NCI-H128 (cell line): ENCODE results near the gene FTO.

Experiments
- DNase-seq: peaks from one replicate; lab custom pipeline; 2025; ENCODE audit not compliant: unreplicated experiment; lab: John Stamatoyannopoulos, UW

The FTO gene

DNA sequence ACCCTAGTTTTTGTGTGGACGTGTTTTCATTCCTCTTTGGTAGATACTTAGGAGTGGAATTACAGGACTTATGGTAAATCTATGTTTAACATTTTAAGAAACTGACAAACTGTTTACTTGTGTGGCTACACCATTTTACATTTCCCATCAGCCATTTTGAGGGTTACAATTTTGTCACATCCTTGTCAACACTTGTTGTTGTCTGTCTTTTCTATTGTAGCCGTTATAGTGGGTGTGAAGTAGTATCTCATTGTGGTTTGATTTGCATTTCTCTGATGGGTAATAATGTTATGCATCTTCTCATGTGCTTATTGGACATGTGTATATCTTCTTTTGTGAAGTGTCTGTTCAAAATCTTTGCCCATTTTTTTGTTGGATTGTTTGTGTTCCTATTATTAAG, 4.5 kb downstream of the FTO start:
- DNase-seq, result no peak

DNA sequence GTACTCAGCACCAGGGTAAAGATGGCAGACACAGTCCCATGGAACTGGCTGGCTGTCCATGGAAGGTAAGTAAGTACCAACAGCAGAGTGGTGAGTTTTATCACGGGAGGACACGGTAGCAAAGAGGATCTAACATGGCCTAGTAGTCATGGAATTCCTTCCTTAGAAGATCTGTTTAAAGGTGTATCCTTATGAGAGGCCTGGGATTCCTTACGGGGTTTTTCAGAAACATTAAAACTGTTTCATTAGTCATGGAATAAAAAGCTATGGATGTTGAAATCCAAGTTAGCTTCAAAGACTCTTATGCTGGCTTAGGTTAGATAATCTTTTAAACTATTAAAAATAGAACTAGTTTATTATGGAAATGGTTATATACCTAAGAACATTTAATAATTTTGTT, 7.4 kb downstream of the FTO start:
- DNase-seq, result no peak

DNA sequence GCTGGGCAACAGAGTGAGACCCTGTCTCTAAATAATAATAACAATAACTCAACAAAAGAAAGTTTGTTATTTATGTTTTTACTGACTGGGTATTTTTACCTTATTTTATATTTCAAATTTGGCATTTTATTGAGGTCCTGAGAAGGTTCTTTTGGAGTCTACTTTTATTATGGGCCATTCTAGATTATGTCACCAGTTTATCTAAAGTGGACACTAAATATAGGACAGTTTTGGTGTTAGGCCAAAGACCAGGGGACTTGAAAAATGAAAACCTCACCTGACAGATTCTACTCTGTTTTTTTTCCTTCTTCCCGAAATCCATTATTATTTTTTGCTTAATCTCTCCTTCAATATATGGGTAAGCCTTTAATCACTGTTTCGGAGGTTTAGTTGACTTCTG, 8.1 kb downstream of the FTO start:
- no peak for DNase-seq

DNA sequence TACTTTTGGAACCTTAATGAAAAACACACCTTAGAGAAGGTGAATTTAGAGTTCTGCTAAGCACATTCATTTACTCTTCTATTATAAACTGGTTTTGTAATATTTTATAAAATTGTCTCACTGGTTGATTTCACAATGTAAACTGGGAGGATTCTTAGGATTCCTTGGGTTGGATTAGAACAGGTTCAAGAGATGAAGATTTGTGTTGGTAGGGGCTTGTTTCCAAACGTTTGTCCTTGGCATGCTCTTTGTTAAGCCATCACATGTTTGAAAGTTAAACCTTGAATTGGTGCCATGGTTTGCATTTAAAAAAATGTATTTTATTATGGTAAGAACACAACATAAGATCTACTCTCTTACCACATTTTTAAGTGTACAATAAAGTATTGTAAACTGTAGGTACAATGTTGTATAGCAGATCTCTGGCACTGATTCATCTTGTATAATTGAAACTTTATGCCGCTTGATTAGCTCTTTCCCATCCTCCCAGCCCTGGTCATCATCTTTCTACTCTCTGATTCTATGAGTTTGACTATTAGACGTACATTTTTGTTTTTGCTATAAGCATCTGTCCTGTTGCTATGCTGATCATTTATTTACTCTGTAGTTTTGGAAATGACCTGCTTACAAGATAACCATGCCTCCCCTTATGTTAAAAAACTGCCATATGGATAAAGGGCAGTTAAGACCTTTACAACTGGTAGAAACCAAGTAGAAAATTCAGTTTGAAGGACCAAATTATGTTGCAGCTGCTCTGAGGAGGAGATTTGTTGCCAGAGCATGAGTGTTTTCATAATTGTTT, 9.6 kb downstream of the FTO start:
- no peak for DNase-seq

DNA sequence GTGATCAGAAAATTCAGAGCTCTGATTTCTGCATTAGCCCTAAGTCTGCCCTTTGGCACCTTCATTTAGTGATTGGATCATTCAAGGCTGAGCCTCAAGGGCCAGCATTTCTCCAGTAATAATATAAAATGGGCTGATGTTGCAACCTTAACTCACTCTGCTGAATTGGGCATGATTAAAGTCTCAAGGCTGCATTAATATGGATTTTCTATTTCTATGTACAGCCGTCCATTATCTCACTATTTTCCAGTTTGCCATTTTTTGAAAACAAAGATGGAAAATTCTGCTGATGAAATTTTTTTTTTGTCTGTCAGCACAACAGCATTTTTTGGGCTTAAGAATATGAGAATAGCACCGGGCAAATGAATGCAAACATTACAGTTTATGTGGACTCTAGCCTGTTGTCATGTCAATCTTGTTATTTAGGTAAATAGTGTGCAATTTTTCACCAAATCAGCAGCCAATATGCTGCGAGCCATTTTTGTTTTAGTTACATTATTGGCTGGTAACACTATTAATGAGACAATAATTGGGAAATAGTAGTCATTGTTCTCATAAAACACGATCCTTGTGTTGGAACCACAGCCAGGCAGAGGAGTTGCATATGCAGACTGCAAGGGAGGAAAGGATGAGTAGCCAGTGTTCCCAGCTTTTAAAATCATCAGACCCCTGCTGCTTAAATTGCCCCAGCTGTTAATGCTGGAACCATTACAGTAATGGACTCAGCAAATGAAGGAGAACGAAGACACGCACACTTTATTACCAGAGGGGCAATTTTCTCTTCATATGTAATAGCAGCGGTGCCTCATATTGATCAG, 10.5 kb downstream of the FTO start:
- peak; percentile 57 for DNase-seq

DNA sequence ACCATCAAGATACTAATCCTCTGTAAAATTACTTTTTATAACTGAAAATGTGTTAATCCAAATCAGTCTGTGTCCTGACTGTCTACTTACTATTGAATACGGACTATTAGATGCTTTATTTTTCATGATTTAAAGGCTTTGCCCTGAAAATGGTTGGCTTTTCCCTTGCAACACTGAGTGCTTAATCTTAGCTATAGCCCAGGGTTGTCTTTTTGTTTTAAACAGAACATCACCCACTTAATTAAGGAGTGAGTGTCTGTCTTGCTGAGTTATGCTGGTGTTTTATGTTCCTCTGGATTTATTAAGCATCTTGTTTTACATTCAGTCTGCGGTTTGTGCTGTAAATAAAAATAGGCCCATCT, 11.0 kb downstream of the FTO start:
- no peak for DNase-seq

DNA sequence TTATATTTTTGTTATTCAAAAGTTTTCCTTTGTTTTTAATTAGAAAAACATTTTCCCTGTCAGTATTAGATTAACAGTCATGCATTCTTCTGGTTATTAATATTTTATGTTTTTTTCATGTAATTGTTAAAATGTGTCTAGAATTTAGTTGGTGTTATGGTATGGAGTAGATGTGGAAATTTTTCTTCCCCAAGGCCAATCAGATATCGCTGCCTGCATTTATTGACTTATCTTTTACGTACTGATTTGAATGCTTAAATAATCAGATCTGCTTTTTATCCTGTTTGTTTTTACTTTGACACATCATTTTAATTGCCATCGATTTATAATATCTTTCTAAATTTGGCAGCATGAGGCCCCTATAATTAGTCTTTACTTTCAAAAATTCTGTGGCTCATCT, 13.6 kb downstream of the FTO start:
- DNase-seq, result no peak

DNA sequence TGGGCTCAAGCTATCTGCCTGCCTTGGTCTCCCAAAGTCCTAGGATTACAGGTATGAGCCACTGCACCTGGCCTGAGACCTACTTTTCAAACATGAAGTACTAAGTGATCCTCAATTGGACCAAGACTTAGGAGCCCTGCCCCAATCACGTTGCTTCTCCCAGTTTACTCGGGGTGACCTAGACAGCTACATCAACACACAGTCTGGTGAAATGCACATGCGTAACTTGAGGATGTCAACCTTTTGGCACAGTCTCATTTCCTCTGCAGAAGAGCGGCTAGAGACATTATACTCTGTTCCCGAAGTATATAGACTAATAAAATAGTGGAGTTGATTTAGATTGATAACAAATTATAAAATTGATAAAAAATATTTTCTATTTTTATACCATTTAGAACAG, 17.1 kb downstream of the FTO start:
- no peak for DNase-seq

DNA sequence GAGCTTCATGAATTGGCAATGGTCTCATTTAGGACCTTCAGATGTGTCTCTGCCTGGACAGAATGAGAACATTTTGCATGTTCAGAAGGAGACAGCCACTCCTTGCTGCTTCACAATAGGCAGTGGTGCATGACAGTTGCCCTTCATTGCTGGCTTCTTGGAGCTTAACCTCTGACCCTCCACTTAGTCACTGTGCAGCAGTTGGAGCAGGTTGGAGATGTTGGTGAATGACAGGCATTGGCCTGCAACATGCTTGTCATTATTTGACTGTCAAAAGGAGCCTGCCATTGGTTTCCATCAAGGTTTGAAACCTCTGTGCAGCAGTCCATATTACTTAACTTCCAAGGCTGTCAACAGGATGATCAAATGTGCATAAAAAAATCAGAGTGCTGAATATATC, 22.7 kb downstream of the FTO start:
- DNase-seq, result no peak

DNA sequence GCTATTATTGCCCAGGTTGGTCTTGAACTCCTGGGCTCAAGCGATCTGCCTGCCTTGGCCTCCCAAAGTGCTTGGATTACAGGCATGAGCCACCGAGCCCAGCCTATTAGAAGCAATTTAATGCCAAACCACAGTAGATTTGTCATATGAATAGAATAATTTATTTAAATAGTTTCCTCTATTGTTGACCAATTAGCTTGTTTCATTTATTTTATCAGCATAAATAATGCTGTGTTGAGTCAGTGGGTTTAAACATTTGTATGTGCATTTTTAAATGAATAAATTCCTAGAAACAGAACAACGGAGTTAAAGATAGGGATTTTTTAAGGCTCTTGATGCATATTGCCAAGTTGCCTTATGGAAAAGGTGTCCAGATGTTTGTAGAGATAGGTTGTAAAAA, 26.7 kb downstream of the FTO start:
- no peak for DNase-seq

DNA sequence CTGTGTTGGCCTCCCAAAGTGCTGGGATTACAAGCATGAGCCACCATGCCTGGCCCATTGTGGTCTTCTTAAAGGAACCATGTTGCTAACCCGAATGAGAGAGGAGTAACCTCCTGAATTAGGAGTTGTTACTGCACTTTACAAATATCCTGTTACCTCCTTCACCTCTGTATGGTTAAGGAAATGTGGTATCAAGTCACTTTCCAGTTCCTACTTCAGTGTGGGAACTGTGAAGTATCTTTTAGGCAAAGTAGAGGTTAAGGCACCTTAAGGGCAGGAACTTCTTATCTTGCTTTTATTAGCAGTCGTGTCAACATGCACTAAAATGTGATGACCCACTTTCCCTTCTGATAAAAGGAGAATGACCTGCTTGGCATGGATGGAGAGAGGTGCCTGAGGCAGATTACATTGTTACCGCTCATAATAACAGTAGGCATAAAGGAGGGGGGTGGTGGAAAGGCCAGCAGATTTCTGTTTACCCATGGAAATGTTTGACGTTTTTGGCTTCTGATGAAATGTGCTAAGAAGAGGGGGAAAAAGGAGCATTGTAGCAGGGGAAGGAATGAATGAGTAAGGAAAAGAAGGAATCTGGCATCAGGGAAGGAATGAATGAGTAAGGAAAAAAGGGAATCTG, 28.5 kb downstream of the FTO start:
- no peak for DNase-seq

DNA sequence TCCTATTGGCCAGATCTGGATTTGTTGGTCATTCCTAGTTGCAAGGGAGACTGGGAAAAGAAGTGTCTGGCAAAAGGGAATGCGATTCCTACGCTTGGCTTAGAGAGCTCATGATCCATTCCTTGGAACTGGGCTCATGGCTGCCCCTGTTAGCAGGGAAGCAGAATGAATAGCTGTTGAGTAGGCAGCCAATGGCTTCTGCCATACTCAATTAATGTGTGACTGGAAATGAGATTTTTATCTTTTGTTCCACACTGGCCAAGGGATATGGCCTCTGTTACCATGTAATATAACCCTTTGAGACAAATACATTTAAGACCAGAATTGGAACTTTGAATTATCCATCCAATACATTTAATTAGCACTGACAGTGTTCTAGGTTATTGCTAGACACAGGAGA, 31.0 kb downstream of the FTO start:
- no peak for DNase-seq

DNA sequence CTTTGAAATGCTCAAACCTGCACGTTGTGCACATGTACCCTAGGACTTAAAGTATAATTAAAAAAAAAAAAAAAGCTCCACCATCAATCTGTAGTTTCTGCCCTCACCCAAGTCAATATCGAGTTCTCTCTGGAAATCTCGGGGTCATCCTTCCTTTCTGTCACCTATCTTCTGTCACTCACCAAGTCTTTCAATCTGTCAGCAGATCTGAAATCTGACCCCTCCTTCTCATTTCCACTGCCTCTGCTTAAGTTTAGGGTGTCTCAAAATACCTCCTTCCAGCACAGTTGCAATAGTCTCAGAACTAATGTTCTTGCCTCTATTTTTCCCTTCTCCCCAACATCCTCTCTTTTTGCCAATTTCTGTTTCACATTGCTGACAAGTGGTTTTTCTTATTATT, 32.3 kb downstream of the FTO start:
- DNase-seq, result no peak

DNA sequence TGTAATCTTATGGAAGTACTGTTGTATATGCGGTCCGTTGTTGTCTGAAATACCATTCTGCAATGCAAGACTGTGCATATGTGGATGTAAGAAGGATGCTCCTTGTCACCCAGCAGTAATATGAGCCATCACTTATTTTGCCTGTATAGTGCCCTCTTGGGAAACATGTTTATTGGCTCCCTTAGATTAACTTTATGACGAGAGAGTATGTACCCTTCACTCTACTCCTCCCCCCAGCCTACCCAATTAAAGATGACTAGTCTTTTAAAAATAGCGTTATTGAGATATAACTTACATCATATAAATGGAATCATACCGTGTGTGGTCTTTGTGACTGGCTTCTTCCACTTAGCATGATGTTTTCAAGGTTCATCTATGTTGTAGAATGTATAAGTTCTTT, 33.6 kb downstream of the FTO start:
- DNase-seq, result no peak

DNA sequence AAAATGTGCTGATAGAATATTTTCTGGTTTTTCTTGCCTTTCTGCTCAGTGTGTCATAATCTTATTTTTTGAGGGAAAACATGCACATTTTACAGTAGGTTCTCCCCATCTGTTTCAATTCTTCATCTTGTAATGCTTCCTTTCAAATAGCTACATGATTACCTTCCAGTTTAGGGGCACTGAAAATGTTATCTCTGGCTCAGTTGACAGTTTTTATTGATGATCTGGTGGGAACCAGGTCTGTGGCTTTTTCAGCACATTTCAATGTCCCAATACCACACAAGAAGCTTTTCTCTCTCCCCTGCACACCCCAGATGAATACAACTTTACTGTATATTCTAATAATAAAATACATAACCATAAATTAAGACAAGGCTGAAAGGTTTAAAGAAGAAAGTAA, 36.5 kb downstream of the FTO start:
- no peak for DNase-seq

DNA sequence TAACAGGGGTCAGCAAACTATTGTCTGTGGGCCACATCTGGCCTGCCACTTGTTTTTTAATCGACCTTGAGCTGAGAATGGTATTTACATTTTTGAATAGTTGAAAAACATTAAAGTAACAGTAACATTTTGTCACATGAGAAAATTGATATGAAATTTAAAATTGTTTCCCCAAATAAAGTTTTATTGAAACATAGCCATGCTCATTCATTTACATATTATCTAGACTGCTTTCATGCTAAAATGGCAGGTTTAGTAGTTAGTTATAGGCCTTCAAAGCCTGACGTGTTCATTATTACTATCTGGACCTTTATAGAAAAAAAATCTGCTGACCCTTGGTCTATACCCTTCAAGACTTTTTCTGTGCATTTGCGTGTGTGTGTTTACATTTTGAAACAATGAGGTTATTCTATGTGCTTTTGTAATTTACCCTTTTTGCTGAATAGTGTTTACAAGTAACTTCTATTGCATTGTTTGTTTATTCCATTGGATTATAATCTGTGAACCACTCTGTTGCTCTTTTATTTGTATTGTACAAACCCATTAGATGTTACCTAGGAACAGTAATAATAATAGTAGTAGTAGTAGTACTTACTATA, 37.1 kb downstream of the FTO start:
- no peak for DNase-seq

DNA sequence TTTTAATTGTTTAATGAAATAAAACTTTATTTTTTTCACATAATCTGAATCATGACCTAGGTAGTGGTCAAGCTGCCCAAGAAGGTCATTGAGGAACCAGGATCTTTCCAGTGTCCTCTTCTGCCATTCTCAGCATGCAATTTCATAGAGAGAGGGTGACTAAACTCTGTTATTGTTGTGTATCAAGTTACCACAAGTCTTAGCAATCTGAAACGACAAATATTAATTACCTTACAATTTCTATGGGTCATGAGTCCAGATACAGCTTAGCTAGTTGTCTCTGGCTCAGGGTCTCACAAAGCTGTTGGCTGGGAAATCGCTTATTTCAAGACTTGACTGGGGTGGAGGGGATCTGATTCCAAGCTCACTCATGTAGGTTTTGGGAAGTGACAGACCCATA, 37.6 kb downstream of the FTO start:
- DNase-seq, result no peak

DNA sequence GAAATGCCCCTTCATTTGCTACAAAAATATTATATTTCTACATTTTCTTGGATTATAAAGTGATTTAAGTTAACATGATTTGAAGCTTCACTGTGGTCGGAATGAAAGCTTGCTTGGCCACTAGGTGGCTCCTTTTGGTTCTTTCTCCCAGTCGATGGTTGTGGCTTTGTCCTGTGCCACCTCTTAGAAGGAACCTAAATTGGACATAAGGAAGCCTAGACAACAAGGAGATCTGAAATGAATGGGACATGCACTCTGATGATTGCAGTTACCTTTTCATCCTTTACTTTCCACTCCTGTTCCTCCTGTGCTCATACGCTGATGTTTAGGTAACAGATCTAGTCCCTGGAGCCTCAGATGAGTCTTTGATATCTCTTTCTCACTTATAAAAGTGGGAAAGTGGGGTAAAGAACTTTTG, 39.2 kb downstream of the FTO start:
- DNase-seq, result no peak

DNA sequence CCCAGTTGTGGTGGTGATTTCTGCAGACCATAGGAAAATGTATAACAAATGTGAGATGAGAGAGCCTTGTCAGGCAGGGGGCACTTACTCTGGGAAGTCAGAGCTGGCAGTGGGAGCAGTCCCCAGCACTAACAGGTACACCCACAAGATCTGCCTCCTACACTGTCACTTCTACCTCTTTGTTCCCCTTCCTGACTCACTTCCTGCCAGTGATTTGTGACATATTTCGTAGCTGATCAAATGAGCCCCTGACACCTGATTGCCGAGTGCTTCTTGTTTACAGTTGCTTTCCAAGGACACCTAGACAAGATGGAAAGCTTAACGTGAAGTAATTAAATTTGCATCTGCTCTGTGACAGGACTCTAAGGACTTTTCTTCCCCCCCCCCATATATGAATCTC, 40.5 kb downstream of the FTO start:
- no peak for DNase-seq

DNA sequence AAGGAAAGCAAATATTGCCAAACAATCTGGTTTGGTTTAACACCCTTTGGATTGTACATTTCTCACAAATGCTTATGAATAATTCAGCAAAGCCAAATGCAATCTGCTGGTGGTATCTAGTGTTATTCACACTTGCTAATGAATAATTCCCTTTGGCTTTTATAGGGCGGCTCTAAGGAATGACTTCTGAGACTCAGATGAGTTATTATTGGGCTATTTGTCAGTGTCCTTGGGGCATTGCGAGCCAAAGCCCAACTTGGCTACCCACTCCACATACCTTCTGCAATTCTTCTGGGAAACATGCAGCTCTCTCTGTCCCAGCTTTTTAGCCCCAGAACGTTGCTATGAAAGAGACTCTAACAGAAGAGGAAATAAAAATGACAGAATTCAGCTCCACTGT, 41.1 kb downstream of the FTO start:
- DNase-seq, result no peak

DNA sequence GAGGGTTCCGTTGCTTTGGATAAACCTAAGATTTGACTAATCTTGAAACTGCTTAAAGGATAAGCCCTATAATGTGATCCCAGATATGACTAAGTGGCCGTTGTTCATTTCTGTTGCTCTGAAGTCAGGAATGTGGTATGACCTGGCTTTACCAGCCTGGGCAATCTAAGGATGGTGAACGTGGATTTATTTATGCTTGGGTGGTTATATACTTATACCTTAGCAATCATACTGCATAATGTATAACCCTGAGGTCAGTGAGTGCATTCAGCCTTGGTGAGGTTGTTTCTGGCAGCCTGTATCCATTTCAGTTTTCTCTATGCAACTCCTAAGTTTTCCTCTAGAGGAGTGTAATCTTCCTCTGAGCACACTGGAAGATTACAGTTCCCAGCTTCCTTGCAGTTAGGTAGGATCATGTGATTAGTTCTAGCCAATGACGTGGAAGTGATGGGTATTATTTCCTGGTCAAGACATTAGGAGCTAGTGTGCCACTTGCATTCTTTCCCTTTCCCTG, 41.9 kb downstream of the FTO start:
- DNase-seq, result no peak

DNA sequence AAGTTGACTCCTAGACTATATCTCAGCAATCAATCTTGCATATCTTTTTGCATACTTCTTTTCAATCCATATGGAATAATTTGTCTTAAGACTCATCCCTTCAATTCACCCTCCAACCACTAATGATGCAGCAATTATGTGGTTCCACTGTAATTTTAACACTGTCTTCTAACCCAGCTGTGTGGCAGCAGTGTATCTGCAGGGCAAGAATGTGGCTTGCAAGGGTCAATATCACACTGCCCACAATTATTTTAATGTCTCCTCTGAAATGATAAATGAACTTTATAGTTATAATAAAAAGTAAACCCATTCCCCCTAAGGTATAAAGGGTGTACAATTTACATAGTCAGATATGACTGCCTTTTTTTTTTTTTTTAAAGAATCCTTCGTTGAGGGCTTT, 48.6 kb downstream of the FTO start:
- no peak for DNase-seq
